NCI-H526 treated with DMSO at 0.1 percent for 48 hours (cell line): ENCODE results near the gene C7.
"Not testable (repeated sequence)": the region's sequence is repeated elsewhere in the genome, so short reads cannot be mapped to it uniquely, and the experiment has no call there.

Source experiments
- DNase-seq: peaks from one replicate; lab custom pipeline; 2025; lab: John Stamatoyannopoulos, UW

Gene C7

GRCh38 chr5:40909264-40909663, at the start of gene C7:
Gene C7, plus strand, starts transcription at chr5:40909497. Its CDS starts 114 bp downstream, at chr5:40909611.
- no peak for DNase-seq

- no peak for DNase-seq
Measured at GRCh38 chr5:40860711-40861110, 48.6 kb upstream of the C7 start.

GRCh38 chr5:40865004-40865403, 44.3 kb upstream of the C7 start:
- not testable (repeated sequence) for DNase-seq

- no peak for DNase-seq
Measured at GRCh38 chr5:40866844-40867243, 42.5 kb upstream of the C7 start.

- DNase-seq = no peak
Measured at GRCh38 chr5:40869384-40869783, 39.9 kb upstream of the C7 start.

GRCh38 chr5:40871177-40871576, 38.1 kb upstream of the C7 start:
- no peak for DNase-seq

- not testable (repeated sequence) for DNase-seq
Measured at GRCh38 chr5:40872253-40872652, 37.0 kb upstream of the C7 start.

- no peak for DNase-seq
Measured at GRCh38 chr5:40873286-40873880, 35.9 kb upstream of the C7 start.

GRCh38 chr5:40875958-40876357, 33.3 kb upstream of the C7 start:
- DNase-seq = no peak

- no peak for DNase-seq
Measured at GRCh38 chr5:40877371-40877988, 31.8 kb upstream of the C7 start.

GRCh38 chr5:40879163-40879942, 29.9 kb upstream of the C7 start:
- peak; percentile 16 for DNase-seq

GRCh38 chr5:40882291-40882690, 27.0 kb upstream of the C7 start:
- no peak for DNase-seq

- not testable (repeated sequence) for DNase-seq
Measured at GRCh38 chr5:40883051-40883450, 26.2 kb upstream of the C7 start.

- DNase-seq = not testable (repeated sequence)
Measured at GRCh38 chr5:40895440-40896425, 13.6 kb upstream of the C7 start.

- peak; percentile 42 for DNase-seq
Measured at GRCh38 chr5:40904205-40904993, 4.9 kb upstream of the C7 start.

- no peak for DNase-seq
Measured at GRCh38 chr5:40904994-40905306, 4.3 kb upstream of the C7 start.

GRCh38 chr5:40906351-40906751, 2.9 kb upstream of the C7 start:
- DNase-seq = no peak

- no peak for DNase-seq
Measured at GRCh38 chr5:40909723-40910122, 426 bp downstream of the C7 start.

GRCh38 chr5:40911266-40911665, 2.0 kb downstream of the C7 start:
- DNase-seq = no peak

- DNase-seq = no peak
Measured at GRCh38 chr5:40914835-40915234, 5.5 kb downstream of the C7 start.

- DNase-seq = no peak
Measured at GRCh38 chr5:40915341-40915926, 6.1 kb downstream of the C7 start.
